MM.1S (cell line): ENCODE results near the gene CCNC.

Experiments
- CTCF ChIP-seq: fragments of 300-600 bp; sonication (generic); IDR thresholded peaks from 2 replicates; pipeline ENCODE4 v1.5.1; 2016; ENCODE audit warnings: antibody characterized with exemption, low read length, mixed read lengths
- EZH2 ChIP-seq: fragments of 300-600 bp; sonication (generic); optimal IDR thresholded peaks from 2 replicates; pipeline ENCODE3; 2017; ENCODE audit warnings: low read depth, mild to moderate bottlenecking, antibody characterized with exemption, low read length, mixed read lengths
- EZH2phosphoT487 ChIP-seq: fragments of 300-600 bp; sonication (generic); IDR thresholded peaks from 2 replicates; pipeline ENCODE4 v1.6.1; 2018; ENCODE audit warnings: antibody characterized with exemption, low read length

- no peak for TF ChIP-seq CTCF
- TF ChIP-seq EZH2, result no peak
- TF ChIP-seq EZH2phosphoT487, result no peak
These were observed 23.4 kb upstream of the CCNC start for GRCh38 chr6:99591673-99592364.
